ENCODE data around the gene COPG2.

GRCh38 chr7:130471974-130472373 is 196.6 kb downstream of the COPG2 start:
- TF ChIP-seq POLR2AphosphoS5 (IDR thresholded peaks at IDR 0.05; ENCODE audit: borderline replicate concordance, low read depth, low read length) = no peak
- no peak for TF ChIP-seq EZH2 (IDR thresholded peaks at IDR 0.05)
